ENCODE measurements around the gene CCSER2.

DNA sequence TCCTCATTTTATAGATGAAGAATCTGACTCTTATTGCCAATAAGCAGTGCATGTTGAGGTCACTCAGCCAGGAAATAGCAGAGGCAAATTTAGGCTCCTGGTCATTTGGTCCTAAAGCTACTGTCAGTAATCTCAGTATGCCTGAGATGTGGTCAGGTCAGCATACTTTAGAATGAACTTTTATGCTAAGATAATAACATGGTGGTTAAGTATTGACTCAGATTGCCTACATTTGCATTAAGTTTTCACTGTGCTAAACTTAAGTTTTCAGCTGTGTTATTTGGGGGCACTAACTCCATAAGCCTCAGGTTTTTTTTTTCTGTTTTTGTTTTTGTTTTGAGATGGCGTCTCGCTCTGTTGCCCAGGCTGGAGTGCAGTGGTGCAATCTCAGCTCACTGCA, 35.9 kb upstream of the CCSER2 start:
- TF ChIP-seq, protein P1, sequence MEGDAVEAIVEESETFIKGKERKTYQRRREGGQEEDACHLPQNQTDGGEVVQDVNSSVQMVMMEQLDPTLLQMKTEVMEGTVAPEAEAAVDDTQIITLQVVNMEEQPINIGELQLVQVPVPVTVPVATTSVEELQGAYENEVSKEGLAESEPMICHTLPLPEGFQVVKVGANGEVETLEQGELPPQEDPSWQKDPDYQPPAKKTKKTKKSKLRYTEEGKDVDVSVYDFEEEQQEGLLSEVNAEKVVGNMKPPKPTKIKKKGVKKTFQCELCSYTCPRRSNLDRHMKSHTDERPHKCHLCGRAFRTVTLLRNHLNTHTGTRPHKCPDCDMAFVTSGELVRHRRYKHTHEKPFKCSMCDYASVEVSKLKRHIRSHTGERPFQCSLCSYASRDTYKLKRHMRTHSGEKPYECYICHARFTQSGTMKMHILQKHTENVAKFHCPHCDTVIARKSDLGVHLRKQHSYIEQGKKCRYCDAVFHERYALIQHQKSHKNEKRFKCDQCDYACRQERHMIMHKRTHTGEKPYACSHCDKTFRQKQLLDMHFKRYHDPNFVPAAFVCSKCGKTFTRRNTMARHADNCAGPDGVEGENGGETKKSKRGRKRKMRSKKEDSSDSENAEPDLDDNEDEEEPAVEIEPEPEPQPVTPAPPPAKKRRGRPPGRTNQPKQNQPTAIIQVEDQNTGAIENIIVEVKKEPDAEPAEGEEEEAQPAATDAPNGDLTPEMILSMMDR (IDR thresholded peaks at IDR 0.05) = no peak
- no peak for TF ChIP-seq POLR2A (IDR thresholded peaks at IDR 0.05)

Measured in esophagus squamous epithelium (tissue), 4 donors.